ENCODE results near the gene C10orf71. TPM values are rescaled to one million over a fixed set of nuclear protein-coding genes. Genes with fewer than 3 reads are reported as not detected.

C10orf71 gene
- total and polyA plus RNA-seq, 12 donors: 0.08 to 0.10 TPM; not detected in 10

GRCh38 chr10:49361735-49362568 lies 63.0 kb downstream of the C10orf71 start:
- Histone ChIP-seq H3K27me3 (no peaks in the 10 kb centered on the region), H3K4me3 (no peak overlapping the region), H3K36me3 (replicated peaks in 1 of 2) (no peaks in the 10 kb centered on the region), H3K27ac (no peak overlapping the region), H3K9me3 (replicated peaks in 1 of 3) (no peaks in the 10 kb centered on the region), H3K4me1 (replicated peaks in 1 of 2) (no peaks in the 10 kb centered on the region)
- TF ChIP-seq, protein P1, sequence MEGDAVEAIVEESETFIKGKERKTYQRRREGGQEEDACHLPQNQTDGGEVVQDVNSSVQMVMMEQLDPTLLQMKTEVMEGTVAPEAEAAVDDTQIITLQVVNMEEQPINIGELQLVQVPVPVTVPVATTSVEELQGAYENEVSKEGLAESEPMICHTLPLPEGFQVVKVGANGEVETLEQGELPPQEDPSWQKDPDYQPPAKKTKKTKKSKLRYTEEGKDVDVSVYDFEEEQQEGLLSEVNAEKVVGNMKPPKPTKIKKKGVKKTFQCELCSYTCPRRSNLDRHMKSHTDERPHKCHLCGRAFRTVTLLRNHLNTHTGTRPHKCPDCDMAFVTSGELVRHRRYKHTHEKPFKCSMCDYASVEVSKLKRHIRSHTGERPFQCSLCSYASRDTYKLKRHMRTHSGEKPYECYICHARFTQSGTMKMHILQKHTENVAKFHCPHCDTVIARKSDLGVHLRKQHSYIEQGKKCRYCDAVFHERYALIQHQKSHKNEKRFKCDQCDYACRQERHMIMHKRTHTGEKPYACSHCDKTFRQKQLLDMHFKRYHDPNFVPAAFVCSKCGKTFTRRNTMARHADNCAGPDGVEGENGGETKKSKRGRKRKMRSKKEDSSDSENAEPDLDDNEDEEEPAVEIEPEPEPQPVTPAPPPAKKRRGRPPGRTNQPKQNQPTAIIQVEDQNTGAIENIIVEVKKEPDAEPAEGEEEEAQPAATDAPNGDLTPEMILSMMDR (IDR thresholded peaks at IDR 0.05): no peak
- TF ChIP-seq POLR2A (IDR thresholded peaks at IDR 0.05): no peak
- 69 to 81% (median 76%) methylated on average over 11 of the region's 11 CpGs for WGBS, 4 donors
- intact Hi-C loops (cut with DNase I): no loop called here
- DNase-seq: peak in 1 of 7 donors; percentile 41

GRCh38 chr10:49362596-49363260 lies 63.8 kb downstream of the C10orf71 start:
- 66 to 75% (median 70%) methylated on average over 9 to 10 of the region's 10 CpGs for WGBS, 4 donors
- Histone ChIP-seq H3K4me3 (no peak overlapping the region), H3K27ac (no peak overlapping the region), H3K4me1 (replicated peaks in 1 of 2) (no peaks in the 10 kb centered on the region), H3K36me3 (replicated peaks in 1 of 2) (no peaks in the 10 kb centered on the region), H3K9me3 (replicated peaks in 1 of 3) (no peaks in the 10 kb centered on the region), H3K27me3 (no peaks in the 10 kb centered on the region)
- TF ChIP-seq POLR2A (IDR thresholded peaks at IDR 0.05): no peak
- TF ChIP-seq, protein P1 (IDR thresholded peaks at IDR 0.05): no peak
- intact Hi-C loops (cut with DNase I): no loop called here
- DNase-seq: peak in 2 of 7 donors; percentile 26 to 50

DNA sequence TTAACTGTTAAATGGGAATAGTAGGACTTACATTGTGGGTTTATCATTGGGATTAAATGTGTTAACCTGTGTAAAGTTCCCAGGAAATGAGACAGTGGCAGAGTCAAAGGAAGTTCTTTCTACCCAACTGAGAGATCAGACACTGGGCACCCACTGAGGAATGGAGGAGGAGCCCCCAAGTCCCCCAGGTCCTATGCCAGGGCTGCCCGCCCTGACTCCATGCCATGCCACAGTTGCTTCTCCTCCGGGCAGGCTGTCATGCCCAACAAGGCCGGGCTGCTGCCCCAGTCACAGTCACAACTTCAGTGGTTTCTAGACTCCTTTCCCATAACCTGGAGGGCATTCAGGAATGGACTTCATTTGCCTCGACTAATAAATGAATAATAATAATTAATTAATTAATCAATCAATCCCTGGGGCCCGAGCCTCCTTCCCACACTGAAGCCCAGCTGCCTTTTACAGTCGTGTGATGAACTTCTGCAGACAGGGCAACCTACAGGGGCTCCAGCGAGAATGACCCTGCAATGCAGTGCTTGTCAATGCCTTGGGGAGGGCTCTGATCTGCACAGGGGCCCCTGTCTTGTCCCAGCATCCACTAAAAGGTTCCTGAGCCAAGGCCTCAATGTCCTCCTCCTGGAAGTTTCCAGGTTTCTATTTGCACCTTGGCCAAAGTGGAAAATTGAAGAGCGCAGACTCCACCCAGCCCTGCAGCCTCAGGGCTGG lies 64.5 kb downstream of the C10orf71 start:
- intact Hi-C loops (cut with DNase I): no loop called here
- no peaks in the 10 kb centered on the region for H3K9me3 ChIP-seq (replicated peaks in 1 of 3)
- H3K4me1 ChIP-seq (replicated peaks in 1 of 2): no peaks in the 10 kb centered on the region
- DNase-seq: no peak
- no peak overlapping the region for H3K27ac ChIP-seq
- TF ChIP-seq, protein P1 (IDR thresholded peaks at IDR 0.05): no peak
- TF ChIP-seq POLR2A (IDR thresholded peaks at IDR 0.05): no peak
- no peaks in the 10 kb centered on the region for H3K27me3 ChIP-seq
- no peaks in the 10 kb centered on the region for H3K36me3 ChIP-seq (replicated peaks in 1 of 2)
- no peak overlapping the region for H3K4me3 ChIP-seq
- WGBS, 4 donors: 78 to 91% (median 86%) methylated on average over 7 to 8 of the region's 8 CpGs

- Histone ChIP-seq H3K27ac (no peak overlapping the region), H3K36me3 (replicated peaks in 1 of 2) (no peaks in the 10 kb centered on the region), H3K4me3 (no peak overlapping the region), H3K4me1 (replicated peaks in 1 of 2) (no peaks in the 10 kb centered on the region), H3K9me3 (replicated peaks in 1 of 3) (no peaks in the 10 kb centered on the region), H3K27me3 (no peaks in the 10 kb centered on the region)
- intact Hi-C loops (cut with DNase I): no loop called here
- WGBS, 4 donors: 75 to 84% (median 78%) methylated on average over 5 of the region's 5 CpGs
- no peak for TF ChIP-seq POLR2A (IDR thresholded peaks at IDR 0.05)
- TF ChIP-seq, protein P1 (IDR thresholded peaks at IDR 0.05): no peak
- DNase-seq: no peak
Observed at GRCh38 chr10:49364051-49364450, 65.1 kb downstream of the C10orf71 start.
